Bronchial epithelial cell (primary cell): ENCODE measurements around the gene LAMA3. TPM values are rescaled to one million over a fixed set of nuclear protein-coding genes. Genes with fewer than 3 reads are reported as not detected.

Experiments
- DNase-seq: peaks from one replicate; pipeline ENCODE4 v3.0.0-alpha.2; 2010; ENCODE audit warnings: low read depth
- FAIRE-seq: peaks from 2 replicates; lab custom pipeline; 2011; peaks lifted over from hg19 to GRCh38; lab: Jason Lieb, UNC
- H3K27me3 ChIP-seq: 2 replicates; pipeline ENCODE4 v1.5.1; 2011; ENCODE audit warnings: low read length; ENCODE audit not compliant: control insufficient read depth, insufficient read depth
- H3K36me3 ChIP-seq: 2 replicates; pipeline ENCODE4 v1.5.1; 2011; ENCODE audit warnings: low read length; ENCODE audit not compliant: control insufficient read depth, insufficient read depth
- H3K4me3 ChIP-seq: 2 replicates; pipeline ENCODE4 v1.5.1; 2011; ENCODE audit warnings: mild to moderate bottlenecking, low read depth, low read length, control low read depth
- CTCF ChIP-seq: IDR thresholded peaks from 2 replicates; pipeline ENCODE4 v1.5.1; 2011; ENCODE audit warnings: mild to moderate bottlenecking, moderate library complexity, low read length, control low read depth, inconsistent platforms; ENCODE audit not compliant: insufficient read depth, severe bottlenecking
- total RNA-seq: library from RNA; depleted of rRNA; stranded (reverse); fragments of >200 nt; gene quantifications from 2 replicates; pipeline ENCODE4 v1.2.1, GENCODE V29; 2014

Gene LAMA3
- total RNA-seq, 1 donor from 2014 or later: 531 TPM

DNA sequence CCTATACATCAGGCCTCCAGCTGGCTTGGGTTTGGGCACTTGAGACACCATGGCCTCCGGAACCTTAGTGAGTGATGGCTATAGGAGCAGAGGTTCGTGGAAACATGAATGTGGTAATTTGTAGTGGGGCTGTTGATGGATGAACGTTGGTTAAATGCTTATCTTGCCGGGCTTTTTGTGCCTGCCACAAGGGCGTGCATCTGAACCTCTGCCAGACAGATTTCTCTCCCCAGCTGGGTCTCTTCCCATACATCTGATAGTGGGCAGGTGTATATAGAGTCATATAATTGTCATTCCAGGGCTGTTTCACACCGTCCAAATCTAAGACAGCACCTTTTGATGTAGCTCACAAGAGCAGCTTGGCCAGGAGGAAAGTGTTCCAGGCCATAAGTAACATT lies 14.7 kb downstream of the LAMA3 start:
- no peak for TF ChIP-seq CTCF
- FAIRE-seq (no peak), DNase-seq (no peak)
- Histone ChIP-seq H3K36me3 (no peaks in the 10 kb centered on the region), H3K27me3 (no peaks in the 10 kb centered on the region), H3K4me3 (no peak overlapping the region)

DNA sequence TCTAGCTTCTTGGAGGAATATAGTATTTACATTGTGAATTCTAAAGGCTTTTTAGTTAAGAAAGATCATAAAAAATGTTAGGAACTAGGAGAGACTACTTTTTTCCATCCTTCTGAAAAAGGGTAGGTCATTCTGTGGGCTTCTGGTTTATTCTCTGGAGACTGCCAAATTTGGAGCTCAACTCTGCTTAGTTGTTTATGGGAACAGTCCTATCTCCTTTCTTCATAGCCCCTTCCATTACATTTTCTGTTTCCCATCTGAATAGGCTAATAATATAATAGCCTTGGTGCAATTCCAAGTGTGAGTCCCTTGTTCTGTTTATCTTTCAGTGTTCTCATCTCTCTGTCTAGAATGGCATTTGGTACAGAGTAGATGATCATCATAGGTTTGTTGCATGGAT lies 15.6 kb downstream of the LAMA3 start:
- FAIRE-seq: no peak
- no peak for DNase-seq

DNA sequence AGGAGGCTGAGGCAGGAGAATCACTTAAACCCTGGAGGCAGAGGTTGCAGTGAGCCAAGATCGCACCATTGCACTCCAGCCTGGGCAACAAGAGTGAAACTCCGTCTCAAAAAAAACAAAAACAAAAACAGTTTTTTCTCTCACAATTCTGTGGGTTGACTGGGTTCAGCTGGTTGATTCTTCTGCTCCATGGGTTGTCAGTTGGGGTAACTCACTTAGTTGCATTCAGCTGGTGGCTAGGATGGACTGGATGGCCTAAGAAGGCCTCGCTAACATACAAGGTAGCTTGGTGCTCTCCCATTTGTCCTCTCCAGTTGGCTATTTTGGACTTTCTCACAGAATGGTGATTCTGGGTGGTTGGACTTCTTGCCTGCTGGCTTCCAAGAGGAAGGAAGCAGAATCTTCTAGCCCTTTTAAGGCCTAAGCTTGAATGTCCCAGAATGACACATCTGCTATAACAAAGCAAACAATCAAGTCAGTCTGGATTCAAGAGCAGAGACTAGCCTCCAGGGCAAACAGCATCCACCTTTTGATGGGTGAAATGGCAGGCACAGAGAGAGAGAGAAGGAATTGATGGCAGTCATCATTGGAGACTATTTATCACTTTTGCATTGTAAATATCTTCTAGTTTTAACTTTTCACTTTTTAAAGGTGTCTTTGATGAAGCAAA lies 17.9 kb downstream of the LAMA3 start:
- no peak for TF ChIP-seq CTCF
- Histone ChIP-seq H3K27me3 (no peaks in the 10 kb centered on the region), H3K36me3 (no peaks in the 10 kb centered on the region), H3K4me3 (no peak overlapping the region)
- peak; percentile 65 for DNase-seq
- FAIRE-seq: no peak

More for the DNA sequence above, 15.6 kb downstream of the LAMA3 start:
- no peaks in the 10 kb centered on the region for H3K36me3 ChIP-seq
- no peaks in the 10 kb centered on the region for H3K27me3 ChIP-seq
- TF ChIP-seq CTCF: no peak
- no peak overlapping the region for H3K4me3 ChIP-seq

DNA sequence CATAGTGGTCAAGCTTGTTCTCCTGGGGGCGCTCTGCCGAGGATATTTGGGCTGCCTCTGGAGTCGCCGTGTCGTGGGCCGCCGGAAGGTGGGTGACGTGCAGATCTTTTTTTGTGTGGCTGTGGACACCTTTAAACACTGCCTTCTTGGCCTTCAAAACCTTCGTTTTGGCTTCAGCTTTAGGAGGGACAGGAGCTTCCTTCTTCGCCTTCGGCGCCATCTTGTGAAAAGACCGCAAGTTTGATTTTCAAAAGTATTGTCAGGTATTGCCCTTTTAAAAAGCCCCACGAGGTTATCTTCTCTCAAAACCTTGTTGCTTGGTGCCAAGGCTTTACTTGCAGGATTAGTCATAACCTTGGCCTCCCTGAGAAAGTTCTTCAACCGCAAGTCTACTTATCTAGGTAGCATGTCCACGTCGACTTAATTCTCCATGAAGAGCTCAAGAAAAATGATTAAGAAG lies 20.8 kb downstream of the LAMA3 start:
- no peak for TF ChIP-seq CTCF
- FAIRE-seq (no peak), DNase-seq (peak; percentile 88)
- H3K27me3 ChIP-seq: no peaks in the 10 kb centered on the region
- no peaks in the 10 kb centered on the region for H3K36me3 ChIP-seq
- H3K4me3 ChIP-seq: no peak overlapping the region

DNA sequence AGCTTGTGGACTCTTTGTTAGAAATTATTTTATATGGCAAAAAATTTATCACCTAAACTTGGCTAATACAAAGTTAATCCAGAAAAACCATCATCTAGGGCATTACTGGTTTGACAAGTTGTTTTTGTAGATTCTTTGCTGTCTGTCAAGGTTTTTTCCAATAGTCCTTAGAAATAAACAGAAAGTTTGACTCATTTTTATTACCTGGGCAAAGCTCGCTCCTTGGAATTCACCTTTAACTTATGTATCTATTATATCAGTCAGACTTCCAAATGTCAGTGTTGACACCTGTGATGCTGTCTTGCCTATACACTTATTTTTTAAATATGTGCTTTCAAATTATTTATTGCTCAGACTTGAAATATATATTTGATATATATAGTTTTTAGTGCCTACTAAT lies 21.7 kb downstream of the LAMA3 start:
- H3K36me3 ChIP-seq: no peaks in the 10 kb centered on the region
- H3K4me3 ChIP-seq: no peak overlapping the region
- H3K27me3 ChIP-seq: no peaks in the 10 kb centered on the region
- FAIRE-seq (no peak), DNase-seq (no peak)
- TF ChIP-seq CTCF: no peak

DNA sequence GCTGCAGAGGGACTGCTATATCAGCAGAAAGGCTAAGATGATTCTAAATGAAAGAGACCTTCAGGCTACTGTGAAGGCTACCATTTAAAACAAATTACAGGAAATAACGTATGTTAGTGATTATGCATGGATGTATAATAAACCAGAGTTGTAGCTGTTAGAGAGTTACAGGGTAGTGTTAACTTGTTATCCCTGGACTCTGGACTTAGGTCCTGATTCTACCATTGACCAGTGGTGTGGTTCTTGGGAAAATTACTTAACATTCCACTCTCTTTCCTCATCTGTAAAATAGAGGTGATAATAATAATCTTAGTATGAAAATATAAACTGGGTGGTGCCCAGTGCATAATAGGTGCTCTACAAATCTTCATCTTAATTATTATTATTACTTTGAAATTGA lies 22.2 kb downstream of the LAMA3 start:
- no peak for FAIRE-seq
- H3K36me3 ChIP-seq: no peaks in the 10 kb centered on the region
- TF ChIP-seq CTCF: no peak

More for the DNA sequence above, 22.2 kb downstream of the LAMA3 start:
- Histone ChIP-seq H3K27me3 (no peaks in the 10 kb centered on the region), H3K4me3 (no peak overlapping the region)
- no peak for DNase-seq
